ENCODE measurements around the gene ERG. TPM values are rescaled to one million over a fixed set of nuclear protein-coding genes. Genes with fewer than 3 reads are reported as not detected.

Gene ERG
- total and polyA plus RNA-seq, 12 donors = 9.5 to 30.5 (median 16.0) TPM

GRCh38 chr21:38383411-38384237 is 114.7 kb downstream of the ERG start:
- TF ChIP-seq CTCF (IDR thresholded peaks at IDR 0.05) = no peak
- Histone ChIP-seq H3K9me3 (no peaks in the 10 kb centered on the region), H3K27me3 (no peaks in the 10 kb centered on the region), H3K27ac (peak overlapping the region in 1 of 10 donors; percentile 52), H3K4me3 (peak overlapping the region in 1 of 10 donors; percentile 4), H3K36me3 (peaks cover 0 to 61% (median 0%) of the 10 kb centered on the region in 9 donors), H3K4me1 (peaks cover 0 to 33% (median 0%) of the 10 kb centered on the region in 9 donors)
- WGBS, 2 donors = 89 to 95% methylated on average over 34 of the region's 34 CpGs
- peak in 2 of 8 donors; percentile 12 to 25 for ATAC-seq
- DNase-seq = no peak
- intact Hi-C loops (cut with DNase I) = loop anchor here in 1 of 10 donors (10.0 kb wide), 1 partner anchor 121 kb away; no protein-coding TSS in a partner anchor

- peaks cover 0 to 31% (median 13%) of the 10 kb centered on the region in 9 donors for H3K4me1 ChIP-seq
- peak in 6 of 9 donors; percentile 10 to 39 (median 27) for TF ChIP-seq CTCF (IDR thresholded peaks at IDR 0.05)
- WGBS, 2 donors = 61 to 74% methylated on average over 5 of the region's 5 CpGs
- DNase-seq (no peak), ATAC-seq (no peak)
- H3K36me3 ChIP-seq = peaks cover 0 to 36% (median 0%) of the 10 kb centered on the region in 9 donors
- H3K4me3 ChIP-seq = no peak overlapping the region
- intact Hi-C loops (cut with DNase I) = loop anchor here in 1 of 10 donors (10.0 kb wide), 1 partner anchor 124 kb away; no protein-coding TSS in a partner anchor
- no peaks in the 10 kb centered on the region for H3K27me3 ChIP-seq
- H3K27ac ChIP-seq = no peak overlapping the region
- no peaks in the 10 kb centered on the region for H3K9me3 ChIP-seq
These were observed 117.7 kb downstream of the ERG start for GRCh38 chr21:38380481-38381137.

GRCh38 chr21:38379147-38379546 is 119.1 kb downstream of the ERG start:
- Histone ChIP-seq H3K36me3 (peaks cover 0 to 36% (median 0%) of the 10 kb centered on the region in 9 donors), H3K4me1 (peaks cover 0 to 24% (median 13%) of the 10 kb centered on the region in 9 donors), H3K4me3 (no peak overlapping the region), H3K9me3 (no peaks in the 10 kb centered on the region), H3K27me3 (no peaks in the 10 kb centered on the region), H3K27ac (no peak overlapping the region)
- intact Hi-C loops (cut with DNase I) = loop anchor here in 1 of 10 donors (5.0 kb wide), 1 partner anchor 118 kb away; the partner anchor contains the start of gene ERG
- TF ChIP-seq CTCF (IDR thresholded peaks at IDR 0.05) = no peak
- DNase-seq (no peak), ATAC-seq (no peak)
- WGBS, 2 donors = 79 to 80% methylated on average over 3 of the region's 3 CpGs

All from heart right ventricle (tissue), 16 donors.